ENCODE results near the gene NDE1.
A peak's percentile ranks its signal among the peaks of the same experiment; 100 is the strongest.
"Not testable (repeated sequence)": the region's sequence is repeated elsewhere in the genome, so short reads cannot be mapped to it uniquely, and the experiment has no call there.

The NDE1 gene

DNA sequence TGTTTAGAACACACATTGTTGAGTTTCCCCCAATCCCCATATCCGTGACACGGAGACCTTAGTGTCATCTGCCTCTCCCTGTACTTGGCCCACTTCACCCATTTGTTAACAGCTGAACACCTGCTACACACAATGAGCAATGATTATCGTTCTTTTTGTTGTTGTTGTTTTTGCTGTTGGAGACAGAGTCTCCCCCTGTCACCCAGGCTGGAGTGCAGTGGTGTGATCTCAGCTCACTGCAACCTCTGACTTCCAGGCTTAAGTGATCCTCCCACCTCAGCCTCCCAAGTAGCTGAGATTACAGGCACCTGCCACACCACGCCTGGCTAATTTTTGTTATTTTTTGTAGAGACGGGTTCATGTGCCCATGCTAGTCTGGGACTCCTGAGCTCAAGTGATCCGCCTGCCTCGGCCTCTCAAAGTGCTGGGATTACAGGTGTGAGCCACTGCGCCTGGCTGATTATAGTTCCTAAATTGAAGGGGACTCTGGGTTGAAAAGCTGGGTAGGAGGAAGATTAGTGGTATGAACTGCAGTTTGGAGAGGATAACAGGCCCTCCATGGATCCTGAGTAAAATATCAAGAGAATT is 21.6 kb downstream of the NDE1 start:
- no peak for DNase-seq (ENCODE audit: low read depth)
- TF ChIP-seq, protein P1, sequence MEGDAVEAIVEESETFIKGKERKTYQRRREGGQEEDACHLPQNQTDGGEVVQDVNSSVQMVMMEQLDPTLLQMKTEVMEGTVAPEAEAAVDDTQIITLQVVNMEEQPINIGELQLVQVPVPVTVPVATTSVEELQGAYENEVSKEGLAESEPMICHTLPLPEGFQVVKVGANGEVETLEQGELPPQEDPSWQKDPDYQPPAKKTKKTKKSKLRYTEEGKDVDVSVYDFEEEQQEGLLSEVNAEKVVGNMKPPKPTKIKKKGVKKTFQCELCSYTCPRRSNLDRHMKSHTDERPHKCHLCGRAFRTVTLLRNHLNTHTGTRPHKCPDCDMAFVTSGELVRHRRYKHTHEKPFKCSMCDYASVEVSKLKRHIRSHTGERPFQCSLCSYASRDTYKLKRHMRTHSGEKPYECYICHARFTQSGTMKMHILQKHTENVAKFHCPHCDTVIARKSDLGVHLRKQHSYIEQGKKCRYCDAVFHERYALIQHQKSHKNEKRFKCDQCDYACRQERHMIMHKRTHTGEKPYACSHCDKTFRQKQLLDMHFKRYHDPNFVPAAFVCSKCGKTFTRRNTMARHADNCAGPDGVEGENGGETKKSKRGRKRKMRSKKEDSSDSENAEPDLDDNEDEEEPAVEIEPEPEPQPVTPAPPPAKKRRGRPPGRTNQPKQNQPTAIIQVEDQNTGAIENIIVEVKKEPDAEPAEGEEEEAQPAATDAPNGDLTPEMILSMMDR (IDR thresholded peaks at IDR 0.05; ENCODE audit: control insufficient read depth, extremely low read depth, insufficient read depth), result no peak
- no peak overlapping the region for H3K4me3 ChIP-seq (ENCODE audit: low read depth, low read length)

DNA sequence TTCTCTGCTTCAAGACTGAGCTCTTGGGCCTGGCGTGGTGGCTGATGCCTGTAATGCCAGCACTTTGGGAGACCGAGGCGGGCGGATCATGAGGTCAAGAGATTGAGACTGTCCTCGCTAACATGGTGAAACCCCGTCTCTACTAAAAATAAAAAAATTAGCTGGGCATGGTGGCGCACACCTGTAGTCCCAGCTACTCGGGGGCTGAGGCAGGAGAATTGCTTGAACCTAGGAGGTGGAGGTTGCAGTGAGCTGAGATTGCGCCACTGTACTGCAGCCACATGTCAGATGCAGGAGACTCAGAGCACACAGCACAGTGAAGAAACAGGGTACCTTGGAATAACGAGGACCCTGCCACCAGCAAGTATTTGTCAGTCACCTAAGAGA is 22.1 kb downstream of the NDE1 start:
- not testable (repeated sequence) for H3K4me3 ChIP-seq (ENCODE audit: low read depth, low read length); DNase-seq (ENCODE audit: low read depth)

DNA sequence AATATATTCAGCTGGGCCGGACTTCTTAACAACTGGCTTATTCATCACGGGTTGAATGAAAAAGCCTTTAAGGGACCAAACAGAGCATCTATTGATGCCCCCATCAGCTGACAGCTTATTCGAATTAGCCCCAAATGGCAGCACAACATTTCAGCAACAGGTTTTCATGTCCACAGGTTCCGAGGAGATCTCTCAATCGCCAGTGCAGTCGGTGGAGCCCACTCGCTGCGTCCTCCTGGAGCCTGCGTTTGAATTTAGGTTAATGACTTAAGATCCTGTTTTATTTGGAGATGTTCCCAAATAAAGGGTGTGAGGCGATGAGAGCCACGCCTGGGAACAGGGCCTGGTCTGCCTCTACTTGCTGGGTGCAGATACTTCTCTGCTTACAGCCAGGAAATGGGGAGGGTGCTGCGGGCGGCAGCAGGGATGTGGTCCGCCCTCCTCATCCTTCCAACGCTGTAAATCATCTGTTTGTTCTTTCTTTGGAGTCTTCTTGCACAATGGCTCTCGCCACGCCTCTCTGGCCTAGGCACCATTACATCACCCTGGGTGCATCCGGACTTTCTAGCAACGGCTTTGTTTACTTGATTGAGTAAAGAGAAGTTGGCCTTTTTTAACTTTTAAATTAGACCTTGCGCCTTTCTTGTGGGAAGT is 22.6 kb downstream of the NDE1 start:
- H3K4me3 ChIP-seq (ENCODE audit: low read depth, low read length), result no peak overlapping the region

DNA sequence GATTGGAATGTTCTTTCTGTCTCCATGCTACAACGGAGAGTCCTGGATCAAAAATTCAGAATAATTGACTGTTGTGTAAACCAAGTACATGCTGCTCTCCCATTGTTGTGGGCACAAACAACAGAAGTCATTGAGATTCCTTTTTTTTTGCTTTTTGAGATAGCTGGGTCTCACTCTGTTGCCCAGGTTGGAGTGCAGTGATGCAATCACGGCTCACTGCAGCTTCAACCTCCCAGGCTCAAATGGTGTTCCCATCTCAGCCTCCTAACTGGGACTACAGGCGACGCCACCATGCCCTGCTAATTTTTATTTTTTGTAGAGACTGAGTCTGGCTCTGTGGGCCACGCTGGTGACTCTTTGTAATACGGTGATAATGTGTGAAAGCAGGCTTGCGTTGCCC is 24.5 kb downstream of the NDE1 start:
- no peak for DNase-seq (ENCODE audit: low read depth)
- TF ChIP-seq, protein P1 (IDR thresholded peaks at IDR 0.05; ENCODE audit: control insufficient read depth, extremely low read depth, insufficient read depth), result no peak
- no peak overlapping the region for H3K4me3 ChIP-seq (ENCODE audit: low read depth, low read length)

More for the DNA sequence above, 22.6 kb downstream of the NDE1 start:
- TF ChIP-seq, protein P1 (IDR thresholded peaks at IDR 0.05; ENCODE audit: control insufficient read depth, extremely low read depth, insufficient read depth), result no peak
- peak; percentile 94 for DNase-seq (ENCODE audit: low read depth)

DNA sequence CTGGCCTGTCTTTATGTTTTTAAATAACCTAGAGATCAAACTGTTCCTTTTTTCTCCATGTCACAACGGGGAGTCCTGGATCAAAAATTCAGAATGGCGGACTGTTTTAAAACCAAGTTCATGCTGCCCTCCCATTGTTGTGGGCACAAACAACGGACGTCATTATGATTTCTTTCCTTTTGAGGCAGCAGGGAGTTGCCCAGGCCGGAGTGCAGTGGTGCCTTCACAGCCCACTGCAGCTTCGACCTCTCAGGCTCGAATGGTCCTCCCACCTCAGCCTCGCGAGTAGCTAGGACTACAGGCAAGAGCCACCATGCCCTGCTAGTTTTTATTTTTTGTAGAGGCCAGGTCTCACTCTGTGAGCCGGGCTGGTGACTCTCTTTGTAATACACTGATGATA is 26.5 kb downstream of the NDE1 start:
- TF ChIP-seq, protein P1 (IDR thresholded peaks at IDR 0.05; ENCODE audit: control insufficient read depth, extremely low read depth, insufficient read depth), result no peak
- DNase-seq (ENCODE audit: low read depth), result no peak
- no peak overlapping the region for H3K4me3 ChIP-seq (ENCODE audit: low read depth, low read length)

DNA sequence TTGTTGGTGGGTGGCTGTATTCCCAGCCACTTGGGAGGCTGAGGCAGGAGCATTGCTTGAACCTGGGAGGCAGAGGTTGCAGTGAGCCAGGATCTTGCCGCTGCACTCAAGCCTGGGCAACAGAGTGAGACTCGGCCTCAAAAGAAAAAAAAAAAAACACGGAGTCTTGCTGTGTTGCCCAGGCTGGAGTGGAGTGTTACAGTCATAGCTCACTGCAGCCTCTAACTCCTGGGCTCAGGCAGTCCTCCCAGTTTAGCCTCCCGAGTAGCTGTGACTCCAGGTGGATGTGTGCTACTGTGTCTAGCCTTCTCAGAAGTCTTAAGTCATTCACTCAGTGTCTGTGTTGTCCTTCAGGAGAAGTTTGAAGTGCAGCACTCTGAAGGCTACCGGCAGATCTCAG is 27.4 kb downstream of the NDE1 start:
- DNase-seq (ENCODE audit: low read depth), result no peak
- TF ChIP-seq, protein P1 (IDR thresholded peaks at IDR 0.05; ENCODE audit: control insufficient read depth, extremely low read depth, insufficient read depth), result no peak
- H3K4me3 ChIP-seq (ENCODE audit: low read depth, low read length), result no peak overlapping the region

DNA sequence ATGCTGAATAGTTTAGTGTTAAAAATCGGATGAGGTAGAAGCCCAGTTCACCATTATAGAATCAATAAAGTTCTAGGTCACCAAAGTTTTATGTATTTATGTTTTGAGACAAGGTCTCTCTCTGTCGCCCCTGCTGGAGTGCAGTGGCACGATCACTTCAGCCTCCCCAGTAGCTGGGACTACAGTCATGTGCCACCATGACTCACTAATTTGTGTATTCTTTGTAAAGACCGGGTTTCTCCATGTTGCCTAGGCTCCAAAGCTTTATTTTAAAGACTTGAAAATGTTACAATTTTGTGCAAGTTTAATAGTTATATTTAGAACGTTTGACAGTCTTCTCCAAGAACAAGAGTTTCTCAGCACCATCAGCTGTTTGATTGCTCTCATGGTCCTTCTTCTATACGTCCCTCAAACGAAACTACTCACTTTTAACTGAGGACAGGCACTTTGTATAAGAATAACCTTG is 32.1 kb downstream of the NDE1 start:
- DNase-seq (ENCODE audit: low read depth), result peak; percentile 10
- TF ChIP-seq, protein P1 (IDR thresholded peaks at IDR 0.05; ENCODE audit: control insufficient read depth, extremely low read depth, insufficient read depth), result peak; percentile 39
- no peak overlapping the region for H3K4me3 ChIP-seq (ENCODE audit: low read depth, low read length)

Measured in LNCaP clone FGC (cell line).